Uterus (tissue), 2 donors: Measurements from ENCODE around the gene P3R3URF.

Source experiments
- POLR2A ChIP-seq, 2 donors: fragments of 450-650 bp; IDR thresholded peaks; one replicate each; pipeline ENCODE4 v1.6.1; 2016; ENCODE audit warnings: antibody characterized with exemption in 2 of 2, mild to moderate bottlenecking in 1 of 2, moderate library complexity in 1 of 2
- TF ChIP-seq, protein P1 (sequence below), 4 experiments: fragments of 200-600 bp in 2 of 4; fragments of 450-650 bp in 2 of 4; sonication (generic) in 2 of 4; IDR thresholded peaks; one replicate each; pipeline ENCODE4 v1.5.1; 2016 to 2019; ENCODE audit warnings: antibody characterized with exemption in 4 of 4, mild to moderate bottlenecking in 2 of 4, moderate library complexity in 1 of 4

DNA sequence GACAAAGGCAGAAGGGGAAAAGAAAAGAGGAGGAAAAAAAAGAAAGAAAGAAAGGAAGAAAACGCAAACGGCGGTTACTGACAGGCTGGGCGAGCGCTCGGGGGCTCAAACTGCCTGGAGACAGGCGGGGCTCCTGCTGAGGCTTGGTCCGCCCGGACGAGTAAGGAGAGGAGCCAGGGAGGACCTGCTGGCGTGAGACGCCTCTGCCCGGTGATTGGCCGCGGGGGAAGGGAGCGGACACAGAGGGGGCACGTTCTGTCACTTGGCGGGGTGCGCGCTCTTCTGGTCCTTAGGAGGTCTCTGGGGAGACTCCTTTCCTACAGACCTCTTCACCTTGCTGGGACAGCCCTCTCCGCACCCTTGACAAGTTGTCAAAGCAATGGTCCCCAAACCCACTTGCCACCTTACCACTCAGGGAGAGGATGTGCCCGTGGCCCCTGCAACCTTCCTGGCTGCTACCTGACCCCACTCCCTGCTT is 43.1 kb downstream of the P3R3URF start:
- TF ChIP-seq, protein P1, sequence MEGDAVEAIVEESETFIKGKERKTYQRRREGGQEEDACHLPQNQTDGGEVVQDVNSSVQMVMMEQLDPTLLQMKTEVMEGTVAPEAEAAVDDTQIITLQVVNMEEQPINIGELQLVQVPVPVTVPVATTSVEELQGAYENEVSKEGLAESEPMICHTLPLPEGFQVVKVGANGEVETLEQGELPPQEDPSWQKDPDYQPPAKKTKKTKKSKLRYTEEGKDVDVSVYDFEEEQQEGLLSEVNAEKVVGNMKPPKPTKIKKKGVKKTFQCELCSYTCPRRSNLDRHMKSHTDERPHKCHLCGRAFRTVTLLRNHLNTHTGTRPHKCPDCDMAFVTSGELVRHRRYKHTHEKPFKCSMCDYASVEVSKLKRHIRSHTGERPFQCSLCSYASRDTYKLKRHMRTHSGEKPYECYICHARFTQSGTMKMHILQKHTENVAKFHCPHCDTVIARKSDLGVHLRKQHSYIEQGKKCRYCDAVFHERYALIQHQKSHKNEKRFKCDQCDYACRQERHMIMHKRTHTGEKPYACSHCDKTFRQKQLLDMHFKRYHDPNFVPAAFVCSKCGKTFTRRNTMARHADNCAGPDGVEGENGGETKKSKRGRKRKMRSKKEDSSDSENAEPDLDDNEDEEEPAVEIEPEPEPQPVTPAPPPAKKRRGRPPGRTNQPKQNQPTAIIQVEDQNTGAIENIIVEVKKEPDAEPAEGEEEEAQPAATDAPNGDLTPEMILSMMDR (IDR thresholded peaks at IDR 0.05) = no peak
- TF ChIP-seq POLR2A (IDR thresholded peaks at IDR 0.05) = no peak
